IMR-90 (cell line): ENCODE data around the gene RND3. TPM values are rescaled to one million over a fixed set of nuclear protein-coding genes. Genes with fewer than 3 reads are reported as not detected.

Experiments used
- ATAC-seq: fragments of 200-7000 bp; cut with Tn5 transposase; 2 replicates; pipeline ENCODE4 v1.9.1; 2020; ENCODE audit warnings: low read depth, mild to moderate bottlenecking, moderate library complexity
- BruUV-seq: library from RNA; stranded (reverse); fragments of 400-500 nt; replicated peaks from 2 replicates; lab custom pipeline; 2021; lab: Mats Ljungman, UMichigan
- CTCF ChIA-PET: fragments of 300-600 bp; formaldehyde crosslinking; extraction: SDS; loops from one replicate; lab custom pipeline; 2021; ENCODE audit warnings: antibody characterized with exemption; lab: Yijun Ruan, JAX
- POLR2A ChIA-PET: fragments of 300-600 bp; sonication (Branson Sonifier 250); formaldehyde crosslinking; loops from one replicate; lab custom pipeline; 2022; ENCODE audit warnings: antibody characterized with exemption; ENCODE audit not compliant: unreplicated experiment; lab: Charles Lee
- DNase-seq: peaks from one replicate; pipeline ENCODE4 v3.0.0; 2013
- H2AFZ ChIP-seq: replicated peaks from 2 replicates; pipeline ENCODE3; 2013; ENCODE audit warnings: low read length, mild to moderate bottlenecking; ENCODE audit not compliant: poor library complexity
- H2AK5ac ChIP-seq: 2 replicates; pipeline ENCODE4 v1.6.1; 2013; ENCODE audit warnings: low read depth, low read length, inconsistent platforms
- H2AK9ac ChIP-seq: replicated peaks from 2 replicates; pipeline ENCODE3; 2013; ENCODE audit warnings: mild to moderate bottlenecking, low read depth, low read length, moderate library complexity; ENCODE audit not compliant: poor library complexity
- H2BK120ac ChIP-seq: 2 replicates; pipeline ENCODE4 v1.6.1; 2013; ENCODE audit warnings: low read depth, low read length, inconsistent platforms
- H2BK15ac ChIP-seq: 3 replicates; pipeline ENCODE4 v1.6.1; 2013; ENCODE audit warnings: low read depth, low read length, inconsistent platforms
- H2BK20ac ChIP-seq: 2 replicates; pipeline ENCODE4 v1.6.1; 2013; ENCODE audit warnings: low read depth, mild to moderate bottlenecking, inconsistent platforms, low read length, moderate library complexity
- H2BK5ac ChIP-seq: 2 replicates; pipeline ENCODE4 v1.6.1; 2013; ENCODE audit warnings: mild to moderate bottlenecking, low read depth, low read length, inconsistent platforms; ENCODE audit not compliant: poor library complexity, severe bottlenecking
- H3K14ac ChIP-seq: replicated peaks from 2 replicates; pipeline ENCODE4 v1.6.1; 2013; ENCODE audit warnings: low read depth, low read length, inconsistent platforms
- H3K18ac ChIP-seq: 2 replicates; pipeline ENCODE4 v1.6.1; 2013; ENCODE audit warnings: low read depth, low read length, control low read depth
- H3K23ac ChIP-seq: 2 replicates; pipeline ENCODE4 v1.6.1; 2013; ENCODE audit warnings: low read depth, low read length, inconsistent platforms
- H3K27ac ChIP-seq: 2 replicates; pipeline ENCODE4 v1.5.1; 2013; ENCODE audit warnings: mild to moderate bottlenecking, control low read depth, low read length; ENCODE audit not compliant: insufficient read depth
- H3K27me3 ChIP-seq: 2 replicates; pipeline ENCODE4 v1.6.1; 2013; ENCODE audit warnings: low read length; ENCODE audit not compliant: control insufficient read depth, insufficient read depth
- H3K36me3 ChIP-seq: 2 replicates; pipeline ENCODE4 v1.6.1; 2013; ENCODE audit warnings: low read length, mixed read lengths; ENCODE audit not compliant: control insufficient read depth, insufficient read depth
- H3K4ac ChIP-seq: 2 replicates; pipeline ENCODE4 v1.6.1; 2013; ENCODE audit warnings: low read depth, low read length, inconsistent platforms
- H3K4me1 ChIP-seq: 2 replicates; pipeline ENCODE4 v1.6.1; 2013; ENCODE audit warnings: low read length, mixed read lengths; ENCODE audit not compliant: control insufficient read depth, insufficient read depth
- H3K4me2 ChIP-seq: 2 replicates; pipeline ENCODE4 v1.6.1; 2013; ENCODE audit warnings: low read depth, mild to moderate bottlenecking, control low read depth, low read length, moderate library complexity
- H3K4me3 ChIP-seq: 2 replicates; pipeline ENCODE4 v1.5.1; 2013; ENCODE audit warnings: low read depth, mild to moderate bottlenecking, control low read depth, low read length, moderate library complexity; ENCODE audit not compliant: insufficient read depth
- H3K56ac ChIP-seq: 2 replicates; pipeline ENCODE4 v1.6.1; 2013; ENCODE audit warnings: low read length, inconsistent platforms; ENCODE audit not compliant: insufficient read depth; ENCODE audit errors: extremely low read depth
- H3K79me1 ChIP-seq, 2 experiments: 2 replicates each; pipeline ENCODE4 v1.6.1; 2013; ENCODE audit warnings: low read length in 2 of 2, inconsistent platforms in 1 of 2, low read depth in 1 of 2
- H3K9ac ChIP-seq: 2 replicates; pipeline ENCODE4 v1.6.1; 2013; ENCODE audit warnings: low read depth, low read length, control low read depth
- H3K9me1 ChIP-seq: 2 replicates; pipeline ENCODE4 v1.6.1; 2013; ENCODE audit warnings: low read length, inconsistent platforms; ENCODE audit not compliant: insufficient read depth
- H3K9me3 ChIP-seq: 2 replicates; pipeline ENCODE4 v1.6.1; 2013; ENCODE audit warnings: low read length; ENCODE audit not compliant: control insufficient read depth, insufficient read depth
- H4K20me1 ChIP-seq: 2 replicates; pipeline ENCODE4 v1.6.1; 2013; ENCODE audit warnings: low read length, inconsistent platforms; ENCODE audit not compliant: insufficient read depth
- H4K5ac ChIP-seq: 2 replicates; pipeline ENCODE4 v1.6.1; 2013; ENCODE audit warnings: mild to moderate bottlenecking, low read depth, low read length, control low read depth
- H4K8ac ChIP-seq, 2 experiments: 2 replicates each; pipeline ENCODE4 v1.6.1; 2013; ENCODE audit warnings: low read depth in 2 of 2, low read length in 2 of 2, control low read depth in 1 of 2, inconsistent platforms in 1 of 2
- H4K91ac ChIP-seq: 2 replicates; pipeline ENCODE4 v1.6.1; 2013; ENCODE audit warnings: low read depth, low read length, inconsistent platforms; ENCODE audit not compliant: insufficient read depth
- CEBPB ChIP-seq: IDR thresholded peaks from 2 replicates; pipeline ENCODE4 v1.6.1; 2012; ENCODE audit warnings: low read depth, low read length, improper control_type of control experiment
- ELK1 ChIP-seq: fragments of 150-350 bp; IDR thresholded peaks from 2 replicates; pipeline ENCODE4 v1.6.1; 2016; ENCODE audit warnings: low read depth, mild to moderate bottlenecking, low read length, moderate library complexity, borderline replicate concordance
- WGBS, 2 experiments: methylation state at CpG; one replicate each; pipeline versions ENCODE4 v1.1.5 to v1.1.7; 2013; ENCODE audit warnings: missing lambda C conversion rate in 2 of 2; ENCODE audit not compliant: insufficient read length in 1 of 2; ENCODE audit errors: extremely low coverage in 2 of 2; 5-methylcytosine and 5-hydroxymethylcytosine counted together
- dilution Hi-C: fragments of 300-500 bp; cut with HindIII; formaldehyde crosslinking; loops from one replicate; pipeline ENCODE4 v1.14.3; 2018; ENCODE audit warnings: low sequenced_read_pairs; ENCODE audit not compliant: unreplicated experiment
- in situ Hi-C: fragments of 300-500 bp; cut with MboI; formaldehyde crosslinking; loops from 3 replicates; pipeline ENCODE4 v1.14.3; 2019; ENCODE audit warnings: low sequenced_read_pairs, inconsistent platforms, mixed read lengths
- intact Hi-C: fragments of 100-400 bp; cut with micrococcal nuclease; formaldehyde crosslinking; loops from 2 replicates; pipeline ENCODE4 v1.10.0; 2022
- polyA plus RNA-seq, 3 experiments: library from polyadenylated mRNA; depleted of rRNA; stranded (reverse); fragments of >200 nt; gene quantifications; 2 replicates each; pipeline ENCODE4 v1.2.3, GENCODE V29; 2012; ENCODE audit warnings: low replicate concordance in 1 of 3
- total RNA-seq: library from RNA; depleted of rRNA; stranded (reverse); fragments of >200 nt; gene quantifications from 2 replicates; pipeline ENCODE4 v1.2.3, GENCODE V29; 2012

The RND3 gene
- total and polyA plus RNA-seq, 2 of the 4 experiments (the other 2 are of a cell fraction), result 111 to 449 TPM

- Histone ChIP-seq H2BK20ac (peak overlapping the region; percentile 1; the same call in 1 of the 2 replicates), H3K79me1 (peaks cover 0 to 3% of the 10 kb centered on the region in 2 experiments; a peak in 2 of 4 replicates), H3K14ac (0 out of 2 replicates have a peak overlapping the region, but pooled peaks have one; percentile 29), H3K4me3 (peak overlapping the region; percentile 38; the same call in 1 of the 2 replicates), H2AK5ac (no peak overlapping the region), H3K27ac (peak overlapping the region; percentile 8; the same call in 1 of the 2 replicates), H4K5ac (peak overlapping the region; percentile 10; the same call in 1 of the 2 replicates), H3K27me3 (no peaks in the 10 kb centered on the region), H2BK120ac (peak overlapping the region; percentile 29; the same call in 1 of the 2 replicates), H2AK9ac (no peak overlapping the region), H3K4ac (peak overlapping the region; percentile 46; the same call in 1 of the 2 replicates), H3K23ac (peak overlapping the region; percentile 57; the same call in 1 of the 2 replicates), H3K18ac (peak overlapping the region; percentile 11; the same call in 1 of the 2 replicates), H4K8ac (peak overlapping the region in 1 of 2 experiments; percentile 17; a peak in 1 of 4 replicates), H3K56ac (peak overlapping the region; percentile 13; the same call in 1 of the 2 replicates), H2BK15ac (no peak overlapping the region), H3K36me3 (peaks cover 48% of the 10 kb centered on the region), H3K4me2 (peak overlapping the region; percentile 92), H4K91ac (no peak overlapping the region), H3K4me1 (peaks cover 4% of the 10 kb centered on the region; the same call in 1 of the 2 replicates), H4K20me1 (peaks cover 98% of the 10 kb centered on the region), H2AFZ (no peak overlapping the region), H3K9me1 (no peaks in the 10 kb centered on the region), H3K9me3 (no peaks in the 10 kb centered on the region), H3K9ac (peak overlapping the region; percentile 24), H2BK5ac (peak overlapping the region; percentile 90)
- BruUV-seq, result no TSS peak
- intact Hi-C loops (loop anchor here (5.0 kb wide), 1 partner anchor 757 kb away; no protein-coding TSS in a partner anchor), in situ Hi-C loops (loop anchor here (10.0 kb wide), 1 partner anchor 575 kb away; no protein-coding TSS in a partner anchor), dilution Hi-C loops (no loop called here)
- TF ChIP-seq CEBPB (peak; percentile 60; the same call in 1 of the 2 replicates), ELK1 (no peak)
- no peak for ATAC-seq
- no CpG with 5 or more reads among the region's 5 CpGs for WGBS, 2 experiments
- DNase-seq, result peak; percentile 81
- CTCF ChIA-PET, result interaction anchor here (0.5 kb wide), 1 partner anchor 152 kb away, joined by 4 read pairs; no protein-coding TSS in a partner anchor
- POLR2A ChIA-PET, result interaction anchor here (1.2 kb wide), 2 partner anchors 33 to 759 kb away, joined by 3 read pairs; no protein-coding TSS in a partner anchor
Measured at GRCh38 chr2:150480241-150480640, 7.2 kb downstream of the RND3 start.
